OCI-LY7 (cell line): ENCODE results near the gene DLGAP1. TPM values are rescaled to one million over a fixed set of nuclear protein-coding genes. Genes with fewer than 3 reads are reported as not detected.
A peak's percentile ranks its signal among the peaks of the same experiment; 100 is the strongest.

Experiments
- BruUV-seq: library from RNA; stranded (reverse); fragments of 400-500 nt; replicated peaks from 2 replicates; lab custom pipeline; 2021; lab: Mats Ljungman, UMichigan
- CTCF ChIA-PET: fragments of 300-600 bp; sonication (Branson Sonifier 250); formaldehyde crosslinking; loops from one replicate; lab custom pipeline; 2022; ENCODE audit warnings: antibody characterized with exemption; ENCODE audit not compliant: unreplicated experiment; lab: Charles Lee
- POLR2A ChIA-PET: fragments of 300-600 bp; sonication (Branson Sonifier 250); formaldehyde crosslinking; loops from one replicate; lab custom pipeline; 2022; ENCODE audit warnings: antibody characterized with exemption; lab: Charles Lee
- DNase-seq: peaks from one replicate; pipeline ENCODE4 v3.0.0-alpha.2; 2015; ENCODE audit warnings: low spot score
- H2AFZ ChIP-seq: fragments of 200-600 bp; sonication (generic), shearing (Covaris generic); 2 replicates; pipeline ENCODE4 v1.6.1; 2014; ENCODE audit warnings: mild to moderate bottlenecking, antibody characterized with exemption, low read length, moderate library complexity
- H3K27ac ChIP-seq: fragments of 200-600 bp; sonication (generic); 2 replicates; pipeline ENCODE4 v1.5.1; 2014; ENCODE audit warnings: mixed run types, low read depth, mild to moderate bottlenecking, moderate library complexity, low read length, inconsistent platforms; ENCODE audit not compliant: poor library complexity, severe bottlenecking
- H3K36me3 ChIP-seq: fragments of 200-600 bp; sonication (generic); 2 replicates; pipeline ENCODE4 v1.6.1; 2014; ENCODE audit warnings: mild to moderate bottlenecking, antibody characterized with exemption, low read length, moderate library complexity, mixed read lengths; ENCODE audit not compliant: insufficient read depth
- H3K4me1 ChIP-seq: fragments of 200-600 bp; sonication (generic); 2 replicates; pipeline ENCODE4 v1.5.1; 2014; ENCODE audit warnings: mild to moderate bottlenecking, low read length; ENCODE audit not compliant: insufficient read depth, poor library complexity, severe bottlenecking
- H3K4me2 ChIP-seq: fragments of 200-600 bp; sonication (generic); 2 replicates; pipeline ENCODE4 v1.6.1; 2014; ENCODE audit warnings: mild to moderate bottlenecking, low read length
- H3K4me3 ChIP-seq: fragments of 200-600 bp; sonication (generic); 2 replicates; pipeline ENCODE4 v1.5.1; 2014; ENCODE audit warnings: mild to moderate bottlenecking, low read depth, low read length; ENCODE audit not compliant: poor library complexity, severe bottlenecking
- H3K79me2 ChIP-seq: fragments of 200-600 bp; sonication (generic); 2 replicates; pipeline ENCODE4 v1.6.1; 2016; ENCODE audit warnings: low read depth, mild to moderate bottlenecking, low read length, moderate library complexity, mixed read lengths; ENCODE audit not compliant: insufficient read depth
- H3K9me2 ChIP-seq: fragments of 200-600 bp; sonication (generic); 2 replicates; pipeline ENCODE4 v1.6.1; 2016; ENCODE audit warnings: mild to moderate bottlenecking, low read length, mixed read lengths; ENCODE audit not compliant: insufficient read depth
- H3K9me3 ChIP-seq: fragments of 200-600 bp; sonication (generic); 2 replicates; pipeline ENCODE4 v1.6.1; 2014; ENCODE audit warnings: mild to moderate bottlenecking, mixed run types, low read length, mixed read lengths
- H4K20me1 ChIP-seq: fragments of 200-600 bp; sonication (generic); 2 replicates; pipeline ENCODE4 v1.6.1; 2014; ENCODE audit warnings: mild to moderate bottlenecking, antibody characterized with exemption, low read length, moderate library complexity, mixed read lengths; ENCODE audit not compliant: insufficient read depth
- EZH2phosphoT487 ChIP-seq: fragments of 200-600 bp; sonication (generic); IDR thresholded peaks from 2 replicates; pipeline ENCODE4 v1.6.1; 2018; ENCODE audit warnings: low read depth, borderline replicate concordance, mild to moderate bottlenecking, mixed run types, antibody characterized with exemption, low read length, moderate library complexity, mixed read lengths
- intact Hi-C: fragments of 100-400 bp; cut with micrococcal nuclease; formaldehyde crosslinking; loops from one replicate; pipeline ENCODE4 v1.10.0; 2022; ENCODE audit not compliant: unreplicated experiment
- total RNA-seq, 2 experiments: library from RNA; depleted of rRNA in 1 of 2; stranded (reverse); fragments of >200 nt in 1 of 2; shearing (Covaris generic) in 1 of 2; gene quantifications; 2 replicates each; pipeline ENCODE4 v1.2.3, GENCODE V29; 2014 to 2022
- TF ChIP-seq, protein P1 (sequence below): fragments of 200-600 bp; sonication (generic); conservative IDR thresholded peaks from 2 replicates; pipeline ENCODE4 v1.5.1; 2014; ENCODE audit warnings: mild to moderate bottlenecking, antibody characterized with exemption, low read length, moderate library complexity, mixed read lengths

Gene DLGAP1
- total RNA-seq, 2 experiments from 2014 or later = 0.22 TPM; not detected in 1

DNA sequence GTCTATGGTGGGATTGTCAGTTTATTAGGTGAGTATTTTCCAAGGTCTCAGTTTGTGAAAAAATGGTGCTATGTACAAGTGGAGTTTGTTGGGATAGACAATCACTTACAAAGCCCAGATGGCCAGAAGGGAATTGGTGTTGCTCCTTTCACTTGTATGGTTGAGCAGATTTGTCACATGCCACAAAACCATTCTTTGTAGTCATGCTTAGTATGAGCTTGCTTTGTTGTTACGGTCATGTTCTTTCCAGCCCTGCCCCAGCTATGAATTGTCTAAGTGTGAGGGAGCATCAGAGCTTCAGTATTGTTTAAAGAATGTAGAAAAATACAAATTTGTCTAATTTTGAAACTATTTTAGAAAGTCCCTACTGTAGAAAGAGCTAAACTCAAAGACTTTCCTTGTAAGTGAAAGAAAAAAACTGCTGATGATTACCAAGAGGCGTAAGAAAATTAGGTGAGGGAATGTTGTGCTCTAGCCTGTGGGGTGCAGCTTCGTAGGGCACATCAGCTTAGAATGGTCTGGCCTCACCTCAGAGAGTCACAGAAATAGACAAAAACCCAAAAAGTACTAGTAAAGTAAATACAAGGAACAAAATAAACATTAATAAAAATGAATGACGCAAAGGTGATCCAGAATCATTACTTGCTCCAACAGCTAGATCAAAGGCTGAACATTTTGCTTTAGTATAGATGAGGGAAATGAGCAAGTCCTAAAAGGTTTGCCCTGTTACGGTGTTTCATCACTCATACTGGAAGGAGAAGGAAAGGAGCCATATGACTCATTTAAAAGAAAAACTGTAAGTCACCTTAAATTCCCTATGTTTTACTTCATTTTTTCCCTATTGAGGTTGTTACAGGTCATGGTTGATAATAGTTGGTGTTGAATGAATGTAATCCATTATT lies 995.9 kb downstream of the DLGAP1 start:
- H3K4me3 ChIP-seq = no peak overlapping the region
- H3K36me3 ChIP-seq = peaks cover 81% of the 10 kb centered on the region
- H3K4me2 ChIP-seq = no peak overlapping the region
- peaks cover 20% of the 10 kb centered on the region; the same call in 1 of the 2 replicates for H3K9me3 ChIP-seq
- H3K27ac ChIP-seq = no peak overlapping the region
- POLR2A ChIA-PET = interaction anchor here (0.5 to 1.3 kb wide), 5 partner anchors 8 to 373 kb away, joined by 3 to 5 read pairs (median 4); no protein-coding TSS in a partner anchor
- H3K79me2 ChIP-seq = peaks cover 61% of the 10 kb centered on the region
- peaks cover 9% of the 10 kb centered on the region; the same call in 1 of the 2 replicates for H4K20me1 ChIP-seq
- intact Hi-C loops = no loop called here
- no peaks in the 10 kb centered on the region for H3K9me2 ChIP-seq
- CTCF ChIA-PET = interaction anchor here (1.1 kb wide), 1 partner anchor 206 kb away, joined by 3 read pairs; no protein-coding TSS in a partner anchor
- no peak overlapping the region for H2AFZ ChIP-seq
- H3K4me1 ChIP-seq = peaks cover 30% of the 10 kb centered on the region
- no peak for DNase-seq
- no TSS peak for BruUV-seq
- no peak for TF ChIP-seq EZH2phosphoT487
- TF ChIP-seq, protein P1, sequence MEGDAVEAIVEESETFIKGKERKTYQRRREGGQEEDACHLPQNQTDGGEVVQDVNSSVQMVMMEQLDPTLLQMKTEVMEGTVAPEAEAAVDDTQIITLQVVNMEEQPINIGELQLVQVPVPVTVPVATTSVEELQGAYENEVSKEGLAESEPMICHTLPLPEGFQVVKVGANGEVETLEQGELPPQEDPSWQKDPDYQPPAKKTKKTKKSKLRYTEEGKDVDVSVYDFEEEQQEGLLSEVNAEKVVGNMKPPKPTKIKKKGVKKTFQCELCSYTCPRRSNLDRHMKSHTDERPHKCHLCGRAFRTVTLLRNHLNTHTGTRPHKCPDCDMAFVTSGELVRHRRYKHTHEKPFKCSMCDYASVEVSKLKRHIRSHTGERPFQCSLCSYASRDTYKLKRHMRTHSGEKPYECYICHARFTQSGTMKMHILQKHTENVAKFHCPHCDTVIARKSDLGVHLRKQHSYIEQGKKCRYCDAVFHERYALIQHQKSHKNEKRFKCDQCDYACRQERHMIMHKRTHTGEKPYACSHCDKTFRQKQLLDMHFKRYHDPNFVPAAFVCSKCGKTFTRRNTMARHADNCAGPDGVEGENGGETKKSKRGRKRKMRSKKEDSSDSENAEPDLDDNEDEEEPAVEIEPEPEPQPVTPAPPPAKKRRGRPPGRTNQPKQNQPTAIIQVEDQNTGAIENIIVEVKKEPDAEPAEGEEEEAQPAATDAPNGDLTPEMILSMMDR = no peak

GRCh38 chr18:3458378-3458777 lies 996.7 kb downstream of the DLGAP1 start:
- H3K9me3 ChIP-seq = peaks cover 20% of the 10 kb centered on the region; the same call in 1 of the 2 replicates
- TF ChIP-seq EZH2phosphoT487 = no peak
- TF ChIP-seq, protein P1 = no peak
- no peak overlapping the region for H3K27ac ChIP-seq
- 0 out of 2 replicates have a peak overlapping the region, but pooled peaks have one; percentile 9 for H3K4me2 ChIP-seq
- POLR2A ChIA-PET = interaction anchor here (0.5 to 1.2 kb wide), 5 partner anchors 9 to 374 kb away, joined by 3 to 5 read pairs (median 4); no protein-coding TSS in a partner anchor
- no peaks in the 10 kb centered on the region for H3K9me2 ChIP-seq
- H3K4me1 ChIP-seq = peaks cover 38% of the 10 kb centered on the region
- H2AFZ ChIP-seq = no peak overlapping the region
- H3K79me2 ChIP-seq = peaks cover 69% of the 10 kb centered on the region
- BruUV-seq = no TSS peak
- H3K4me3 ChIP-seq = no peak overlapping the region
- CTCF ChIA-PET = interaction anchor here (1.1 kb wide), 1 partner anchor 206 kb away, joined by 3 read pairs; no protein-coding TSS in a partner anchor
- intact Hi-C loops = no loop called here
- no peak for DNase-seq
- H4K20me1 ChIP-seq = peaks cover 13% of the 10 kb centered on the region; the same call in 1 of the 2 replicates
- peaks cover 81% of the 10 kb centered on the region for H3K36me3 ChIP-seq
